CD4-positive, alpha-beta T cell (primary cell): ENCODE results near the gene MNAT1. TPM values are rescaled to one million over a fixed set of nuclear protein-coding genes. Genes with fewer than 3 reads are reported as not detected.

ENCODE experiments used
- ATAC-seq: fragments of 200-7000 bp; cut with Tn5 transposase; one replicate; pipeline ENCODE4 v1.10.0; 2022; ENCODE audit warnings: mild to moderate bottlenecking; ENCODE audit not compliant: poor library complexity
- CTCF ChIA-PET: fragments of 350-600 bp; sonication (Branson Sonifier 250); formaldehyde crosslinking; loops from one replicate; lab custom pipeline; 2021; ENCODE audit warnings: antibody characterized with exemption, inconsistent platforms; lab: Charles Lee
- POLR2A ChIA-PET: fragments of 350-600 bp; sonication (Branson Sonifier 250); formaldehyde crosslinking; loops from one replicate; lab custom pipeline; 2021; ENCODE audit warnings: antibody characterized with exemption, inconsistent platforms; lab: Charles Lee
- DNase-seq, 14 experiments: peaks; one replicate each; pipeline ENCODE4 v3.0.0-alpha.2; 2013 to 2020; ENCODE audit warnings: mixed read lengths in 2 of 14
- H3K27ac ChIP-seq, 2 donors: one replicate each; pipeline versions ENCODE4 v1.5.1 to v1.7.0; 2013; ENCODE audit warnings: low read length in 2 of 2, low read depth in 1 of 2, mild to moderate bottlenecking in 1 of 2
- H3K27me3 ChIP-seq, 2 experiments: 1 replicate in 1 of 2; 2 replicates in 1 of 2; pipeline versions ENCODE4 v1.6.1 to v1.7.0; 2013; ENCODE audit warnings: low read length in 2 of 2, control low read depth in 1 of 2, mild to moderate bottlenecking in 1 of 2, moderate library complexity in 1 of 2; ENCODE audit not compliant: insufficient read depth in 2 of 2, control insufficient read depth in 1 of 2
- H3K36me3 ChIP-seq: one replicate; pipeline ENCODE4 v1.6.1; 2013; ENCODE audit warnings: low read length, control low read depth; ENCODE audit not compliant: insufficient read depth
- H3K4me1 ChIP-seq: one replicate; pipeline ENCODE4 v1.6.1; 2013; ENCODE audit warnings: low read length, control low read depth; ENCODE audit not compliant: insufficient read depth
- H3K4me3 ChIP-seq: one replicate; pipeline ENCODE4 v1.5.1; 2013; ENCODE audit warnings: mild to moderate bottlenecking, low read length, moderate library complexity
- H3K9me3 ChIP-seq, 2 experiments: 1 replicate in 1 of 2; 2 replicates in 1 of 2; pipeline versions ENCODE4 v1.6.1 to v1.7.0; 2013; ENCODE audit warnings: low read length in 2 of 2, mild to moderate bottlenecking in 2 of 2, control low read depth in 1 of 2, moderate library complexity in 1 of 2; ENCODE audit not compliant: control insufficient read depth in 1 of 2, insufficient read depth in 1 of 2
- H3K27ac Mint-ChIP-seq: one replicate; pipeline ENCODE4 v1.8.0; 2020; ENCODE audit warnings: mixed read lengths
- H3K27me3 Mint-ChIP-seq: one replicate; pipeline ENCODE4 v1.8.0; 2021; ENCODE audit warnings: mixed read lengths
- H3K36me3 Mint-ChIP-seq: one replicate; pipeline ENCODE4 v1.8.0; 2021; ENCODE audit warnings: low read depth, mixed read lengths
- H3K4me1 Mint-ChIP-seq: one replicate; pipeline ENCODE4 v1.8.0; 2021; ENCODE audit warnings: low read depth, mixed read lengths
- H3K4me3 Mint-ChIP-seq: one replicate; pipeline ENCODE4 v1.8.0; 2020; ENCODE audit warnings: mild to moderate bottlenecking, mixed read lengths
- H3K9me3 Mint-ChIP-seq: one replicate; pipeline ENCODE4 v1.8.0; 2020; ENCODE audit warnings: mixed read lengths
- intact Hi-C, 2 experiments: fragments of 100-400 bp; cut with DNase I in 1 of 2; cut with micrococcal nuclease in 1 of 2; formaldehyde crosslinking; loops; one replicate each; pipeline versions ENCODE4 v1.15.1 to v1.9.0; 2023 to 2025; cut with DNase I, micrococcal nuclease
- total RNA-seq, 174 experiments: library from RNA in 2 of 174; stranded (reverse) in 2 of 174; gene quantifications; one replicate each; pipeline ENCODE4 v1.2.3 and lab custom pipeline; 2021 to 2026
- TF ChIP-seq, protein P1 (sequence below): fragments of 200-600 bp; IDR thresholded peaks from one replicate; pipeline ENCODE4 v1.8.0; 2022; ENCODE audit warnings: antibody characterized with exemption, mild to moderate bottlenecking

The MNAT1 gene
- total RNA-seq, 2 experiments from 2014 or later, result 15.4 to 15.9 TPM

DNA sequence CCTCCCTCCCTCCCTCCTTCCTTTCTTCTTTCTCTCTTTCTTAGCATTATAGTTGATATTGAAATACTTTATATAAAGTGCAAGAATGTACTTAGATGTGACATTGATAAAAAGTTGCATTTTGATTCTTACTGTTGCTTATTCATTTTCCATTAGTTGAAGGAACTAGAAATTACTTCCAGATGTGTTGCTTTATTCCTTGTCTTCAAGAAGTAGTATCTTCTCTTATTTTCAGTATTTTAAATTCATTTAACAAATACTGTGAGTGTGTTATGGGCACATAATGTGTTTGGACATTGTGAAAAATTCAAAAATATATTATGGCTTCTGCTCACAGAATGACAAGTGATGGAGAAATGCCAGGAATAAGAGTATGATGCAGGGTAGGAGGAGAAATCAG, 200.8 kb downstream of the MNAT1 start:
- intact Hi-C loops, result no loop called here
- H3K4me1 ChIP-seq, result no peaks in the 10 kb centered on the region
- H3K27me3 ChIP-seq, result no peaks in the 10 kb centered on the region
- no peak overlapping the region for H3K4me3 Mint-ChIP-seq
- H3K27me3 Mint-ChIP-seq, result no peaks in the 10 kb centered on the region
- H3K36me3 Mint-ChIP-seq, result peaks cover 13% of the 10 kb centered on the region
- no peak overlapping the region for H3K4me3 ChIP-seq
- no peak overlapping the region for H3K27ac ChIP-seq
- H3K36me3 ChIP-seq, result no peaks in the 10 kb centered on the region
- ATAC-seq (no peak), DNase-seq (no peak)
- POLR2A ChIA-PET, result no interaction called here
- no peak overlapping the region for H3K27ac Mint-ChIP-seq
- H3K9me3 Mint-ChIP-seq, result no peaks in the 10 kb centered on the region
- no peaks in the 10 kb centered on the region for H3K4me1 Mint-ChIP-seq
- TF ChIP-seq, protein P1, sequence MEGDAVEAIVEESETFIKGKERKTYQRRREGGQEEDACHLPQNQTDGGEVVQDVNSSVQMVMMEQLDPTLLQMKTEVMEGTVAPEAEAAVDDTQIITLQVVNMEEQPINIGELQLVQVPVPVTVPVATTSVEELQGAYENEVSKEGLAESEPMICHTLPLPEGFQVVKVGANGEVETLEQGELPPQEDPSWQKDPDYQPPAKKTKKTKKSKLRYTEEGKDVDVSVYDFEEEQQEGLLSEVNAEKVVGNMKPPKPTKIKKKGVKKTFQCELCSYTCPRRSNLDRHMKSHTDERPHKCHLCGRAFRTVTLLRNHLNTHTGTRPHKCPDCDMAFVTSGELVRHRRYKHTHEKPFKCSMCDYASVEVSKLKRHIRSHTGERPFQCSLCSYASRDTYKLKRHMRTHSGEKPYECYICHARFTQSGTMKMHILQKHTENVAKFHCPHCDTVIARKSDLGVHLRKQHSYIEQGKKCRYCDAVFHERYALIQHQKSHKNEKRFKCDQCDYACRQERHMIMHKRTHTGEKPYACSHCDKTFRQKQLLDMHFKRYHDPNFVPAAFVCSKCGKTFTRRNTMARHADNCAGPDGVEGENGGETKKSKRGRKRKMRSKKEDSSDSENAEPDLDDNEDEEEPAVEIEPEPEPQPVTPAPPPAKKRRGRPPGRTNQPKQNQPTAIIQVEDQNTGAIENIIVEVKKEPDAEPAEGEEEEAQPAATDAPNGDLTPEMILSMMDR, result no peak
- peaks cover 0 to 4% of the 10 kb centered on the region in 2 experiments for H3K9me3 ChIP-seq
- CTCF ChIA-PET, result no interaction called here

DNA sequence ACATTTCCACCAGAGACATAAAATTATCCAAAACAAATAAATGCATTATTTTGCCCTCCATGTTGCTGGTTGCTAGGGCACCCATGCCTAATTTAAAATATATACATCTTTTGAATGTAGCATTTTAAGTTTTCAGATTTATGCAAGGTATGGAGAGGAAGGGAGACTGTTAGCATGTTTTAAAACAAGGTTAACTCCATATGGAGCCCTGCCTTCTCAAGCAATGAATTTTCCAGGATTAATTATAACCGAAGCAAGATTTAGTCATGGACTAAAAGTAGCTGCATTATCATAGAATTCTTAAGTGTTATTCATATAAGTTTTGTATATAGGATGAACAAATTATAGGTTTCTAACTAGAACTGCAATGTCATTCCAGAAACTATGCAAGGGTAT, 209.1 kb downstream of the MNAT1 start:
- no peaks in the 10 kb centered on the region for H3K36me3 ChIP-seq
- CTCF ChIA-PET, result no interaction called here
- no peaks in the 10 kb centered on the region for H3K9me3 ChIP-seq
- no peak overlapping the region for H3K27ac Mint-ChIP-seq
- H3K4me3 Mint-ChIP-seq, result no peak overlapping the region
- no peak for ATAC-seq
- no peak for DNase-seq
- peaks cover 23% of the 10 kb centered on the region for H3K36me3 Mint-ChIP-seq
- H3K27me3 Mint-ChIP-seq, result no peaks in the 10 kb centered on the region
- H3K27ac ChIP-seq, result no peak overlapping the region
- no peaks in the 10 kb centered on the region for H3K9me3 Mint-ChIP-seq
- POLR2A ChIA-PET, result no interaction called here
- intact Hi-C loops, result no loop called here
- H3K4me1 Mint-ChIP-seq, result no peaks in the 10 kb centered on the region
- H3K4me3 ChIP-seq, result no peak overlapping the region
- no peaks in the 10 kb centered on the region for H3K27me3 ChIP-seq
- TF ChIP-seq, protein P1, result no peak
- H3K4me1 ChIP-seq, result no peaks in the 10 kb centered on the region

DNA sequence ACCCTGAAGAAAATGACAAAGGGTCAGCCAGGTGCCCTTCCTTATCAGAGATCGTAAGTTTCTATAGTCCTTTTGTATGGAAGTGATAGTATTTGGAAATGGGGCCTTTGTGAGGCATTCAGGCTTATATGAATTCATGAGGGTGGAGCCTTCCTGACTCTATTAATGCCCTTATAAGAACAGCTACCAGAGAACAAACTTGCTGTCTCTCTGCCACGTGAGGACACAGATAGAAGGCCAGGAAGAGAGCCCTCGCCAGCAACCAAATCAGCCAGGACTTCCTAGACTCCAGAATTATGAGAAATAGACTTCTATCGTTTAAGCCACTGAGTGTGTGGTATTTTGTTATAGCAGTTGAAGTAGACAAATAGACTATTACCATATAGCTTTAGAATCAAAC, 209.6 kb downstream of the MNAT1 start:
- H3K4me1 Mint-ChIP-seq, result no peaks in the 10 kb centered on the region
- intact Hi-C loops, result no loop called here
- CTCF ChIA-PET, result no interaction called here

More for the DNA sequence above, 209.6 kb downstream of the MNAT1 start:
- H3K27ac ChIP-seq, result no peak overlapping the region
- ATAC-seq (no peak), DNase-seq (no peak)
- H3K27me3 Mint-ChIP-seq, result no peaks in the 10 kb centered on the region
- TF ChIP-seq, protein P1, result no peak
- H3K9me3 Mint-ChIP-seq, result no peaks in the 10 kb centered on the region
- POLR2A ChIA-PET, result no interaction called here
- H3K4me3 ChIP-seq, result no peak overlapping the region
- no peaks in the 10 kb centered on the region for H3K27me3 ChIP-seq
- H3K27ac Mint-ChIP-seq, result no peak overlapping the region
- no peak overlapping the region for H3K4me3 Mint-ChIP-seq
- peaks cover 23% of the 10 kb centered on the region for H3K36me3 Mint-ChIP-seq
- H3K4me1 ChIP-seq, result no peaks in the 10 kb centered on the region
- no peaks in the 10 kb centered on the region for H3K36me3 ChIP-seq
- no peaks in the 10 kb centered on the region for H3K9me3 ChIP-seq
